DND-41 (cell line): ENCODE measurements around the gene SUCLG2.

Experiments
- EZH2 ChIP-seq: IDR thresholded peaks from 3 replicates; pipeline ENCODE4 v1.6.1; 2012; ENCODE audit warnings: borderline replicate concordance, low read depth, mild to moderate bottlenecking, moderate library complexity, low read length, inconsistent platforms; ENCODE audit not compliant: severe bottlenecking
- TF ChIP-seq, protein P1 (sequence below): IDR thresholded peaks from 2 replicates; pipeline ENCODE4 v1.5.1; 2012; ENCODE audit warnings: borderline replicate concordance, low read length, moderate library complexity, mild to moderate bottlenecking; ENCODE audit not compliant: poor library complexity, severe bottlenecking; ENCODE audit errors: extremely low read depth

- TF ChIP-seq, protein P1, sequence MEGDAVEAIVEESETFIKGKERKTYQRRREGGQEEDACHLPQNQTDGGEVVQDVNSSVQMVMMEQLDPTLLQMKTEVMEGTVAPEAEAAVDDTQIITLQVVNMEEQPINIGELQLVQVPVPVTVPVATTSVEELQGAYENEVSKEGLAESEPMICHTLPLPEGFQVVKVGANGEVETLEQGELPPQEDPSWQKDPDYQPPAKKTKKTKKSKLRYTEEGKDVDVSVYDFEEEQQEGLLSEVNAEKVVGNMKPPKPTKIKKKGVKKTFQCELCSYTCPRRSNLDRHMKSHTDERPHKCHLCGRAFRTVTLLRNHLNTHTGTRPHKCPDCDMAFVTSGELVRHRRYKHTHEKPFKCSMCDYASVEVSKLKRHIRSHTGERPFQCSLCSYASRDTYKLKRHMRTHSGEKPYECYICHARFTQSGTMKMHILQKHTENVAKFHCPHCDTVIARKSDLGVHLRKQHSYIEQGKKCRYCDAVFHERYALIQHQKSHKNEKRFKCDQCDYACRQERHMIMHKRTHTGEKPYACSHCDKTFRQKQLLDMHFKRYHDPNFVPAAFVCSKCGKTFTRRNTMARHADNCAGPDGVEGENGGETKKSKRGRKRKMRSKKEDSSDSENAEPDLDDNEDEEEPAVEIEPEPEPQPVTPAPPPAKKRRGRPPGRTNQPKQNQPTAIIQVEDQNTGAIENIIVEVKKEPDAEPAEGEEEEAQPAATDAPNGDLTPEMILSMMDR: no peak
- no peak for TF ChIP-seq EZH2
Observed at GRCh38 chr3:67529337-67529736, 125.1 kb downstream of the SUCLG2 start.
